SK-N-DZ (cell line): ENCODE results near the gene MICAL3.
"Not testable (repeated sequence)": the region's sequence is repeated elsewhere in the genome, so short reads cannot be mapped to it uniquely, and the experiment has no call there.

Experiments
- DNase-seq: peaks from one replicate; pipeline ENCODE4 v3.0.0-alpha.2; 2015; ENCODE audit warnings: low spot score

Gene MICAL3

GRCh38 chr22:18060646-18061620, 36.6 kb upstream of the MICAL3 start:
- no peak for DNase-seq

- DNase-seq = no peak
Measured at GRCh38 chr22:18059991-18060390, 35.6 kb upstream of the MICAL3 start.

GRCh38 chr22:18059473-18059872, 35.1 kb upstream of the MICAL3 start:
- no peak for DNase-seq

- no peak for DNase-seq
Measured at GRCh38 chr22:18059094-18059417, 34.7 kb upstream of the MICAL3 start.

GRCh38 chr22:18058371-18059093, 34.2 kb upstream of the MICAL3 start:
- DNase-seq = no peak

GRCh38 chr22:18057568-18058209, 33.3 kb upstream of the MICAL3 start:
- no peak for DNase-seq

- DNase-seq = no peak
Measured at GRCh38 chr22:18056807-18057474, 32.6 kb upstream of the MICAL3 start.

- DNase-seq = peak; percentile 73
Measured at GRCh38 chr22:18056161-18056666, 31.9 kb upstream of the MICAL3 start.

GRCh38 chr22:18055619-18056160, 31.3 kb upstream of the MICAL3 start:
- DNase-seq = no peak

- not testable (repeated sequence) for DNase-seq
Measured at GRCh38 chr22:18053216-18053946, 29.0 kb upstream of the MICAL3 start.

GRCh38 chr22:18051113-18051512, 26.8 kb upstream of the MICAL3 start:
- not testable (repeated sequence) for DNase-seq

GRCh38 chr22:18050065-18050464, 25.7 kb upstream of the MICAL3 start:
- no peak for DNase-seq

- DNase-seq = no peak
Measured at GRCh38 chr22:18048441-18048898, 24.1 kb upstream of the MICAL3 start.

GRCh38 chr22:18048041-18048440, 23.7 kb upstream of the MICAL3 start:
- DNase-seq = no peak

- DNase-seq = no peak
Measured at GRCh38 chr22:18045794-18046193, 21.4 kb upstream of the MICAL3 start.

- DNase-seq = no peak
Measured at GRCh38 chr22:18044548-18045271, 20.3 kb upstream of the MICAL3 start.

- no peak for DNase-seq
Measured at GRCh38 chr22:18042685-18043084, 18.3 kb upstream of the MICAL3 start.

GRCh38 chr22:18040898-18041297, 16.5 kb upstream of the MICAL3 start:
- not testable (repeated sequence) for DNase-seq

GRCh38 chr22:18035751-18036150, 11.4 kb upstream of the MICAL3 start:
- DNase-seq = no peak

GRCh38 chr22:18034076-18034475, 9.7 kb upstream of the MICAL3 start:
- DNase-seq = no peak
